ES-I3 (cell line): Measurements from ENCODE around the gene FOXS1.

Source experiments
- H3K36me3 ChIP-seq: 2 replicates; pipeline ENCODE4 v1.6.1; 2013; ENCODE audit warnings: mild to moderate bottlenecking, low read length, control low read depth, moderate library complexity; ENCODE audit not compliant: insufficient read depth
- H3K4me1 ChIP-seq: 2 replicates; pipeline ENCODE4 v1.6.1; 2013; ENCODE audit warnings: mild to moderate bottlenecking, control low read depth, low read length; ENCODE audit not compliant: insufficient read depth
- H3K9ac ChIP-seq: 2 replicates; pipeline ENCODE4 v1.6.1; 2013; ENCODE audit warnings: low read depth, mild to moderate bottlenecking, low read length, moderate library complexity
- H3K9me3 ChIP-seq: 2 replicates; pipeline ENCODE4 v1.6.1; 2013; ENCODE audit warnings: mild to moderate bottlenecking, low read length, moderate library complexity; ENCODE audit not compliant: control insufficient read depth, insufficient read depth

FOXS1 gene

DNA sequence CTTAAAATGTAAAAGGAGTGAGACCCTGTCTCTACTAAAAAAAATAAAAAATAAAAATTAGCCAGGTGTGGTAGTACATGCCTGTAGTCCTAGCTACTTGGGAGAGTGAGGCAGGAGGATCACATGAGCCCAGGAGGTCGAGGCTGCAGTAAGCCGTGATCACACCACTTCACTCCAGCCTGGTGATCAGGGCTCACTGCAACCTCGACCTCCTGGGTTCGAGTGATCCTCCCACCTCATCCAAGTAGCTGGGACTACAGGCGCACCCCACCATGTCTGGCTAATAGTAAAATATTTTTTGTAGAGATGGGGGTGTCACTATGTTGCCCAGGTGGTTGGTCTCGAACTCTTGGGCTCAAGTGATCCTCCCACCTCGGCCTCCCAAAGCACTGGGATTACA, 8.1 kb upstream of the FOXS1 start:
- Histone ChIP-seq H3K4me1 (no peaks in the 10 kb centered on the region; the same call in 1 of the 2 replicates), H3K36me3 (no peaks in the 10 kb centered on the region), H3K9me3 (no peaks in the 10 kb centered on the region), H3K9ac (no peak overlapping the region)

- Histone ChIP-seq H3K9ac (no peak overlapping the region), H3K4me1 (peaks cover 1% of the 10 kb centered on the region), H3K36me3 (no peaks in the 10 kb centered on the region), H3K9me3 (no peaks in the 10 kb centered on the region)
These were observed 6.0 kb upstream of the FOXS1 start for GRCh38 chr20:31851240-31851955.

DNA sequence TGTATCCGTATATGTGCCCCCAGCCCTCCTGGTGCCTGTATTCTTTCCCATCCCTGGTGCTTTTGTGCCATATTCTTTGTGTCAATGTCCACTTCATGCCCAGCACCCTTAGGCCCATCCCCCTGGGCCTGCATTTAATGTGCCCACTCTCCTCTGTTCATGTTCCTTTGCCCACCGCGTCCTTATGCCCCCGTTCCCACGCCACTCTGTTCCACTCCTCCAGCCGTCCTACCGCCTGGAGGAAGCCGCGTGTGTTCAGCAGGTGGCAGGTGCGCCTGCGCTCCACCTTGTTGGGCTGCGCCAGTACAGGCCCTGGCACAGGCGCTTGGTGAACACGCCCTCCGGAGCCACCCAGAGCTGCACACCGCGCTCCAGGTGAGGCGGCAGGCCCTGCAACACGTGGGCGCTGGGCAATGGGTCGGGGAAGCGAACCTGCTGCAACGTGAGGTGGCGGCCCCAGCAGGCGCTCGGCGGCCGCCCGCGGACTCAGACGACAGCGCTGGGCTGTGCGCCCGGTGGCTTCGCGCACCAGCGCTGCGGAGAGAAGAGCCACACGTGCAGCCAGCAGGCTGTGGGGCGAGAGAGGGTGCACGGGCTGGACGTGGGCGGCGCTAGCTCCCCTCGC, 4.0 kb upstream of the FOXS1 start:
- Histone ChIP-seq H3K9ac (no peak overlapping the region), H3K4me1 (peaks cover 9% of the 10 kb centered on the region), H3K36me3 (no peaks in the 10 kb centered on the region), H3K9me3 (no peaks in the 10 kb centered on the region)

DNA sequence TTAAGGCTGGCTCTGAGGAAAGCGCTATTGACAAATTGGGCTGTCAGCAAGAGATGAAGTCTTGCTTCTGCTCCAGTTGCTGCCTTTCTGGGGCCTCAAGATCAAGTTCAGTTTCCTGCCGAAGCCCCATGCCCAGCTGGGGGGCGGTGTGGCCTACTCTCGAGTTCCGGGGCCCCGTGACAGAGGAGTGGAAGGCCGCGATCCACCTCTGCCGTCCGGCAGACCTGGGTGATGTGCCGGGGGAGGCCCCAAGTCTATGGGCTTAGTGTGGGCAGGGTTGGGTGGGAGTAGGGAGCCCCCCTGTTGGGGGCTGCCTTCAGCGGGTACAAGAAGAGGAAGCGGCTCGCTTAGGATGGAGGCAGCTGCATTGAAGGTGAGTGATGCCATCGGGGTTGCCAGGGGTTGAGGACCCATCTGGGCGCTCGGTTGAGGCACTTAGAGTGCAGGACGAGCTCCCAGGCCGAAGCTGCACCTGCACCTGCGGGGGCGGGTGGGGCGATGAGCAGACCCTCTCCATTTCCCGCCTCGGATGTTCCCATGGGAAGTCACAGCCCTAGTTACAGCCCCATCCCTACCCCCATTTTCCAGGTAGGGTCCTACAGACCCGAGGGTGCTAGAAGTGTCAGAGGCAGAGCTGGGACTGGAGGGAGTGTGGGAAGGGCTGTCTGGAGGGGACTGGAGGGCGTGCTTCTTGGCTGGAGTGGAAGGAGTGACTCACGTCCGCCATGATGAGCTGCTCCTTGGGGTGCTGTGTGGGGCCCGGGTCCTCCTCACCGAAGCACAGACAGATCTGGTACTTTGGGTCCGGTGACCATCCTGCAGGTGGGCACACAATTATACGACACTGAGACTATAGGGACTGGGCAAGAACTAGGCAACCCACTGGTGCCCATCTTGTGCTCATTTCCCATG, 2.9 kb upstream of the FOXS1 start:
- Histone ChIP-seq H3K9ac (no peak overlapping the region), H3K9me3 (no peaks in the 10 kb centered on the region), H3K4me1 (peaks cover 15% of the 10 kb centered on the region), H3K36me3 (no peaks in the 10 kb centered on the region)

GRCh38 chr20:31846793-31847138, 1.4 kb upstream of the FOXS1 start:
- no peaks in the 10 kb centered on the region for H3K36me3 ChIP-seq

DNA sequence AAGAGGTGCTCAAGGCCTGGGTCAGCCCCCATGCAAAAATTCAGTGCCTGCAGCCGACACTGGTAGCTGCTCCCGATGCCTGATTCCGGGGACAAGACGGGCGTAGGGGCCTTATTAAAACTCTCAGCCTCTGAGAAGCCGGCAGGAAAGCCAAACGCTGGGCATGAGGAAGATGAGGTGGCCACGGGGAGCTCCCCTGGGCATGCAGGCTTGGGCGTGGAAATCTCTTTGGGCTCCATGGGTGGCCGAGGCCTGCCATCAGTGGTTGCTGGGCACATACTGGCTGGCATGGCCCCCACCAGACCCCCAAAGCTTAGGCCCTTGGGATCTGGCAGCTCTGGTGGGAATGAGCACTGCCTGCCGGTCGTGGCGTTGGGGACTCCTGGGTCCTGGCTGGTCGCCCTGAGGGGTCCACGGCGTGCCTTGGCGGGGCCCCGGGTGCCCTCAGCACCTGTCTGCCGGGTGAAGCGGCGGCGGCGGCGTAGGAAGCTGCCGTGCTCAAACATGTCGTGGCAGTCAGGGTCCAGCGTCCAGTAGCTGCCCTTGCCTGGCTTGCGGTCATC, 586 bp downstream of the FOXS1 start:
- H3K9ac ChIP-seq, result no peak overlapping the region
- no peaks in the 10 kb centered on the region for H3K9me3 ChIP-seq
- H3K4me1 ChIP-seq, result peaks cover 28% of the 10 kb centered on the region
- H3K36me3 ChIP-seq, result no peaks in the 10 kb centered on the region

More at GRCh38 chr20:31846793-31847138, 1.4 kb upstream of the FOXS1 start:
- Histone ChIP-seq H3K9me3 (no peaks in the 10 kb centered on the region), H3K9ac (no peak overlapping the region), H3K4me1 (peaks cover 24% of the 10 kb centered on the region)

GRCh38 chr20:31843881-31844280, 1.5 kb downstream of the FOXS1 start:
- Histone ChIP-seq H3K4me1 (peaks cover 28% of the 10 kb centered on the region), H3K9ac (no peak overlapping the region), H3K36me3 (no peaks in the 10 kb centered on the region), H3K9me3 (no peaks in the 10 kb centered on the region)

DNA sequence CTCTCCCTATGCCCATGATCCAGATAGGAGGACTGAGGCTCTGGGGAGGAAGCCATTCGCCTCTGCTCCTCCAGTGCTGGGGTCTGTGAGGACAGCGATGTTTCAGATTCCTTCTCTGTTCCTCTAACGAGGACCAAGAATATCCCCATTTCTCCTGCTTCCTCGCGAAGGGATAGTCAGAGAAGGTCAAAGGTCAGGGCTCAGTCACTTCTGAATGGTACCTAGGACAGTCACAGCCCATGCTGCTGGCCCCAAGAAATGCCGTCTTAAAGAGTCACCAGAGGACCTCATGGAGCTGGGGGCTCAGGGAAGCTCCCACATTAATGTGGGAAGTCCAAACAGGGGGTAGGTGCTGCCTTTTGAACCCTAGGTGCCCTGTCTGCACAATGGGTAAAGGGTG, 2.1 kb downstream of the FOXS1 start:
- Histone ChIP-seq H3K9ac (no peak overlapping the region), H3K9me3 (no peaks in the 10 kb centered on the region), H3K36me3 (no peaks in the 10 kb centered on the region), H3K4me1 (peaks cover 31% of the 10 kb centered on the region)

DNA sequence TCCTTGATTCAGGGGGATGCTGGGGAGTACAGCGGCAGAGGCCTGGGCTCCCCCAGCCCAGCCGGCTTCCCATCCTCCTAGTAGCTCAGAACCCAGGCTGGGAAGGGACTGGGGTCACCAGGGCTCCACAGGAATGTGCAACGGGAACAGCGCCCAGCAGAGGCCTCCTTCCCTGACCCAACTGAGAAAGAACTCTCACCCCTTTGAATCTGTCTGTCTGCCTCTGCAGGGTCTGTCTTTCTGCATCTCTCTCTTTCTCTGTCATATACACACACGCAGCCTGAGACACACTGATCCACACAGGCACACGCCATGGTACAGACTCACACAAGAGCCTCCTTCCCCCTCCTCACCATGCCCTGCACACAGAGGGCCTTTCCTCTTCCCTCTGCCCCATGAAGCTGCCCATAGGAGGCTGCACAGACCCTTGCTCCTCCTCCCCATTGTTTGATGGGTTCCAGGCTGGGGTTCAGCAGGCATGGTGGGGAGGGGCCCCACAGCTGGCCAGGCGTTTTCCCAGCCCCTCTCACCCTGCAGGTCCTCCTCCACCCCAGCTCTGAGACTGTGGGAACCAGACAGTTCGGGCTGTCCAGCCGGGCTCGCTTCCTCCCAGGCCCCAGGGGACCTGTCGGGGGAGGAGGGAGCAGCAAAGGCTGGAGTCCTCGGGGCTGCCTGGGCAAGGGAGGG, 2.8 kb downstream of the FOXS1 start:
- Histone ChIP-seq H3K4me1 (peaks cover 37% of the 10 kb centered on the region), H3K36me3 (no peaks in the 10 kb centered on the region), H3K9me3 (no peaks in the 10 kb centered on the region), H3K9ac (no peak overlapping the region)

- H3K9me3 ChIP-seq, result no peaks in the 10 kb centered on the region
- no peak overlapping the region for H3K9ac ChIP-seq
- peaks cover 44% of the 10 kb centered on the region for H3K4me1 ChIP-seq
- no peaks in the 10 kb centered on the region for H3K36me3 ChIP-seq
These were observed 3.5 kb downstream of the FOXS1 start for GRCh38 chr20:31841928-31842327.

DNA sequence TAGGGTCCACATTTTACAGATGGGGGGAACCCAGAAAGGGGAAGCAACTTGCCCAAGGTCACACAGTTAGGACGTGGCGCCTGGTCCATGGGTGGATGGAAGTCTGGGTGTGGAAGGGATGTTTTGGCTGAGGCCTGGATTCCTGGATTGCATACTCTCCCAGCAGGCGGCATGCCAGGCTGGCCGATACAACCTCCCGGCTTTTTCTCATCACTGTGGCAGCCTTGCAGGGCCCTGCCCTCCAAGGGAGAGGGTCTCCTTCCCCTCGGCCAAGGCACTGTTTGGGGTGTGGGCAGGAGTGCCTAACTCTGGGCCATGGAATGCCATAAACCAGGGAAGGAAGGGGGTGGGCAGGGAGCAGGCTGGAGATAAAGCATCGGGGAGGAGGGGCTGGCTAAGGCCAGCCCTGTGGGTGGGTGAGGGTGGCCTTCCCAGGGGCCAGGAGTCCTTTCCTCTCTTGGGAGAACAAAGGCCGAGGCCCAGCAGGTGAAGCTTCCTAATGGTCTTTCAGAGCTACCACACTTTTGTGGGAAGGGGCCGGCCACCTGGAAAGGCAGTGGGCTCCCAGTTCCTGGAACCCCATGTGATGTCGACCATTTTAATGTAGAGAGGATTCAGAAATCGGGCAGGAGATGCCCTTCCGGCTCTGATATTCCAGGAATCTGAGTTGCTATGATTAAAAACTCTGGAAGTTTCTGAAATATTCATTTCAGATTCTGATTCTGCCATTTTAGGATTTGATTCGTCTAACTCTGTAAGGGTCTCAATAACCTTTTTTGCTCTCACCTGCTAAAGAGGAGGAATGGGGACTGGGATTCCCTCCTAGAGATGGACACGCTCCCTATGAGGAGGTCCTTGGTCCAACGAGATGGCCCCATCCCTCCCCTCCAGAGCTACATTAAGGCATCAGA, 4.2 kb downstream of the FOXS1 start:
- no peak overlapping the region for H3K9ac ChIP-seq
- H3K4me1 ChIP-seq, result peaks cover 48% of the 10 kb centered on the region
- H3K9me3 ChIP-seq, result no peaks in the 10 kb centered on the region
- H3K36me3 ChIP-seq, result no peaks in the 10 kb centered on the region

- Histone ChIP-seq H3K36me3 (no peaks in the 10 kb centered on the region), H3K4me1 (peaks cover 54% of the 10 kb centered on the region), H3K9ac (no peak overlapping the region), H3K9me3 (no peaks in the 10 kb centered on the region)
These were observed 5.5 kb downstream of the FOXS1 start for GRCh38 chr20:31839782-31840487.
